ENCODE measurements around the gene SOX14.

The SOX14 gene

DNA sequence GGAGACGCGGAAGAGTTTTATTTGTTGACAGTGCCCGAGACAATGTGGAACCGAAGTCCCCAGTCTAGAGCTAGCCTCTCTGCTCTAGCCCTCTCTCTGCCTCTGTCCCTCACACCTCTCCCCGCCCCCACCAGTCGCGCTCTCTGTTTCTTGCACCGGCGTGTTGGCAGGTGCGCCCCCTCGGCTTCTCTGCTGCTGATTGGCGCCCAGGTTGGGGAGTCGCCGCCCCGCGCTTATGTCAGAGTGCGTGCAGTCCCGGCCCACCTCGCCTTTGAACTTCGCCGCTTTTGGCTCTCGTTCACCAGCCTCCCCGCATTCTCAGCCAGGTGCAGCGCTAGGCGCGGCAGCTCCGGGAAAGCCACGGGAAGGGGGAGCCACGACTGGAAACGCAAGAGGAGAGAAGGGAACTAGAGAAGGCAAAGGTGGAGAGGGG lies at the start of gene SOX14:
SOX14 (plus strand) TSS at position 315 of the 433 bp plus-strand sequence. CDS start 470 bp downstream, outside the sequence.
- peak in 1 of 2 experiments; percentile 48 for DNase-seq

DNA sequence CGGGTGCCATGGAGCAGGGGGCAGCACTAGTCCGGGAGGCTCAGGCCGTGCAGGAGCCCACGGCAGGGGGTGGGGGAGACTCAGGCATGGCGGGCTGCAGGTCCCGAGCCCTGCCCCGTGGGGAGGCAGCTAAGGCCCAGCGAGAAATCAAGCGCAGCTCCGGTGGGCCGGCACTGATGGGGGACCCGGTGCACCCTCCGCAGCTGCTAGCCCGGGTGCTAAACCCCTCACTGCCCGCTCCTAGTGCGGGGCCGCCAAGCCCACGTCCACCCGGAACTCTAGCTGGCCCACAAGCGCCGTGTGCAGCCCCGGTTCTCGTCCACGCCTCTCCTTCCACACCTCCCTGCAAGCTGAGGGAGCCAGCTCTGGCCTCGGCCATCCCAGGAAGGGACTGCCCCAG lies 49.6 kb upstream of the SOX14 start:
- DNase-seq = no peak

DNA sequence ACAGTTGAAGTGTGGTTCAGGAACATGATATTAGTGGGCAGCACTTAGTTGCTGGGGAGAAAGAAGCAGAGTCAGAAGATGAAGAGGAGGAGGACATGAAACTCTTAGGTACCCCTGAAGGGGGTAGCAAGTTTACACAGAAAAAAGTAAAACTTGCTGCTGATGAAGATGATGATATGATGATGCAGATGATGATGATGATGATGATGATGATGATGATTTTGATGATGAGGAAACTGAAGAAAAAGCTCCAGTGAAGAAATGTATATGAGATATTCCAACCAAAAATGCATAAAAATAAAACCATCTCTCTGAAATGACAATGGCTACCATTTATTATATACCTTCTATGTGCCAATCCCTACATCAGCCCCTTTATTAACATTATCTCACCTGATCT lies 39.9 kb upstream of the SOX14 start:
- no peak for DNase-seq

DNA sequence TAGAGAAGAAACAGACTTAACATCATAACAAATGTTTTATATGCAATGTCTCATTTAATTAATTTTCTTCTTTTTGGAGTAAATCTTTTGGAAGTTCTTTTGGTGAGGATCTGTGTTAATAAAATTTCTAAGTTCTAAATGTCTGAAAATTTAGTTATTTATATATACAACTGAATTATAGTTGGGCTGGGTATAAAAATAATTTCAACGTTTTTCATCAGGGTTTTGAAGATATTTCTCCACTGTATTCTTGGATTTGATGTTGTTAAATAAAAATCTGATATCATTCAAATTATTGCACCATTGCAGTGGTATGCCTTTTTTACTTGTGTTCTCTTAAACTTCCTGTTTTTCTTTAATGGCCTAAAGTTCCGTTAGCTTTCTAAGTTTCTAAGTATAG lies 26.9 kb upstream of the SOX14 start:
- DNase-seq = no peak

DNA sequence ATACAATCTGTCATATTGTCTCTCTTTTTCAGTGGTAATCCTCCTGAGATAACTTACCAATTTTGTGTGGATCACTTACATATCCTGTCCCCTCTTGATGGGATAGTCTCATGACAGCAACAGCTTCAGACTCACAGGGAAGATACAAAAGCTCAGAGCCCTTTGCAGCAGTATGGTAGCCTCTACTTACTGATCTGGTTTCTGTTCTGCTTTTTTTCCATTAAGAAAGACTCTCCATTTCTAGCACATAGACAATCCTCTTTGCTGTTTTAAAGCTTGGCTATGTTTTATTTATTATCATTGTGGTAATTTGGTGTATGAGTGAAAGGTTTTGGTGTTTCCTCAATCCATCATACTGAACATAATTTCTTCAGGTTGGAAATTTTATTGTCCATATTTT lies 25.4 kb upstream of the SOX14 start:
- DNase-seq = no peak

DNA sequence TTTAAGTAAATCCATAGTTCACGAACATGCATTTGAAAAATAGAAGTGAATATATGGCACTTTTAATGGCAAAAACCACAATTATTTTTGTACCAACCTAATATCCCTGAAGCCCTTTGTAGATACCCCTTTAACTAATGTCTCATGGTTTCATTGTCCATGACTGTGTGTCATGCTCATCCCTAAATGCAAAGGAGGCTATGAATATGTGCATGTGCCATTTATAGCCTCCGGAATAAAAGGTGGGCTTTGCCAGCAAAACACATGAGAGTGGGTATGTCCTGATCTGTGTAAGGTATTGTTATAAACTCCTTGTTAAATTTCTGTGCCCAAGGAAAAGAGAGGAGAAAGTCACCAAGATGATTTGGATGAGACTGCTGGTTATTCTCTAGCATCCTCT lies 20.5 kb upstream of the SOX14 start:
- DNase-seq = no peak

DNA sequence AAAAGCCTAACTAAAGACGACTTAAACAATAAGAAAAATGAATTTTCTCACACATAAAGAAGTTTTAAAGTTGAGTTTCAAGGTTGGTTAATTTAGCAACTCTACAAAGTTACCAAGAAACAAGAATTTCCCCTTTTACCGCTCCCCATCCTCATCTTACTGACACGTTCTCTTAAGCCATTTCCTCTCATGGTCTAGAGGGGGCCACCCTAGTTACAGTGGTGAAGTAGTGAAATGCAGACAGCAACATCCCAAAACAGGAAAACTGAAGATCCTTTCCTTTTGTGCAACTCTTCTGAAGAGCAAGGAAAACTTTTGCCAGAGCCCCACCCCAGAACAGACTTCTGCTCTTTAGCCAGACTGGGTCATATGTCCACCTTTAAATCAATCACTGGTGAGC lies 17.3 kb upstream of the SOX14 start:
- no peak for DNase-seq

DNA sequence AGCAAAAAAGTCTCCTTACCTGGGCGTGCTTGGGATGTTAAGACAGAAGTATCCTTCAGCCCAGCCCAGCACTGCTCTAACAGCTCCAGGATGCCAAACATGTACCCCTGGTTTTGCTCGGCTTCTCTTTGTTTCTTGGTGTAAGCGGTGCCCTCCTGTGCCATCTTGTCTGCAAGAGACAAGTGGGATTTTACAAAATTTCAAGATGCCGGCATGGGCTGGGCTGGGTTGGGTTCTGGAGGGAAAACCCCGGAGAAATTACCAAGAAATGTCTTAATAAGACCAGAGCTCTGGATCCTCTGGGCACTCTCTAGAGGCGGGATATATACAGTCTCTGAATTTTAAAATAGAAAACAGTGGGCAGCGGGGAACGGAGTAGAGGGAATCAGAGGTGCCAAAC lies 4.6 kb upstream of the SOX14 start:
- DNase-seq = no peak

DNA sequence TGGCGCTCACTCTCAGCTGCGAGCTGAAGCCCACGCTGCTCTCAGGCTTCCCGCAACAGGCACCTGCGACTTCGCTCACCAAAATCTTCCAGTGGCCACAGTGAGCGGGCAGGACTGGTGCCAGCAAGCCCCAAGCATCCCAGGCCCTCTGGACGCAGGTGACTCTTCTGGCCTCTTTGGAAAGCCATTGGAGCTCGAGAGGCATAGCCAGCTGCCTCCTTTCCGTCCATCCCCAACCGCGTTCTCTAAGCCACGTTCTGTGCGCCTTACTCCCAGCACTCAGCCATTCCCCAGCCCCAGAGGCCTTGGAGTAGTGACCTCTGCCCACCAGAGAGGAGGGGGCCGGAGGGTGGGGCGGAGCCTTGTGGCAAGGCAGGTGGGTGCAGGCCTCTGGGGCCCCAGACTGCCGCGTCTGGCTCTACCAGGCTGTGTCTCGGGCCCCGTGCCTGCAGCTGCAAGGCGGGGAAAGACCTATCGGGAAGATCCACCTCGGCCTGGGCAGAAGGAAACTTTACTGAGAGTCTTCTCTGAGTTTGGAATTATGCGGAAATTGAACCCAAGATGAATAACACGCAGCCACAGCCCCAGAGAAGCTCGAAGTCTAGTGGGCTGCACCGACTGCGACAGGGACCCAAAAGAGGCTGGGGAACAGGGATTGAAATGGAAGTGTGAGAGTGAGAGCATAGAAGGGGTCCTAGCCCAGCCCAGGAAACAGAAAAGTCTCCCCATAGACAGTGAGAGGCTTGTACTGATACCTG lies 3.6 kb upstream of the SOX14 start:
- no peak for DNase-seq

DNA sequence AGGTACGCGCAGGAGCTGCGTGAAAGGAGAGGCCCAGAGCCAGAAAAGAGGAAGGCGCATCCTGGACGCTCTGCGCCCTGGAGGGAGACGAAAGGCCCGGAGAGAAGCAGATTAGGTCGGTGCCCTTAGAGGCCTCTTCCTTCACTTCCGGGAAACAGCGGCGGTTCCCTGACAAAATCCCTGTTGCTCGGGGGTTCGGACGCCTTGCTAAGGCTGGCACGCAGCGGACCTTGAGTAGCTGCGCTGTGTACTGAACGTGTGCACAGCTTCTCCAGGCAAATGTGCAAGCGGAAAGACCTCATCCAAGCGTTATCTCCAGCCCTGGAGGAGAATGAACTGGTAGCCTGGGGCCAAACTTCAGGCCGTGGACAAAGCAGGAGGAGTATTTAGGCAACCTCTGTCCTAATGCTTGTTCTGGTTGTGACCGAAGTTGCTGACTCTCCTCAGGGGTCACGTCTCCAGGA lies 3.0 kb upstream of the SOX14 start:
- DNase-seq = no peak

DNA sequence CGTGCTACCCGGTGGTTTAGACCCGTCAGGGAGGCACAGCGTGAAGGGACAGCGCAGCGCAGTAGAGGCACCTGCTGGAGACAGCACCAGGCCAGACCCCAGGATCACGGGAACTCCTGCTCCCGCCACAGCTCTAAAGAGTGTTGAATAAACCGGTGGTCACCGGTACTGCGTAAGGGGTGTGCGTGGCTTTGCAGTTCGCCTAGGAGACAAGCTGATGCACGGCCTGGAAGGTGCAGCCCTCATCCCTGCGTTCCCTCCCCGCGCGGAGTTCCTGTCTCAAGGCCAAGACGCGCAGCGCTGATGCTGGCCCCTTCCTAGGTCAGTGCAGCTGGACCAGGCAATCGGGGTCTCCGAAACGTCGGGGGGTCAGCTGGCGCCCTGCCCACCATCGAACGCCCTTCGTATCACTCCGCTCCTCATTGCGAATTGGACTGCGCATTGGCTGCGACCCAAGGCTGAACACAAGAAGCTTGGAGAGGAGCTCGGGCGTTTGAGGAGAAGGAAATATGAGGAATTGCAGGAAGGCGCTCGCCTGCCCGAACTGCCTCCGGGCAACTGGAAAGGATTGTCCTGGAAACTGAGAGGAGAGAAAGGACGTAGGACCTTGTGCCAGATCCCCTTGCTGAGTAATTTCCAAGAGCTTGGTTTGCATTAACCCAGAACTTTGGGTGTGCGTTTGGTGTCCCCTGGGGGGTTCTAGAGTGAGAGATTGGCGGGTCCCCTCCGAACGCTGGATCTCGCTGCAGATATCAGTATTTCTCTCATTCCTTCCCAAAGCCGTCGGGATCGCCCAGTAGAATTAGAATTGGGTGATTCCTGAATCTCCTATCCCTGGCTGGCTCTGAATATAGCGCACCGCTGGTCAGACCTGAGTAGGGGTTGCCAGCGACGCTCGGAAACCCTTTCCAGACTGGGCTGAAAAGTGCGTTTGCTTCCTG lies 2.3 kb upstream of the SOX14 start:
- DNase-seq = no peak

DNA sequence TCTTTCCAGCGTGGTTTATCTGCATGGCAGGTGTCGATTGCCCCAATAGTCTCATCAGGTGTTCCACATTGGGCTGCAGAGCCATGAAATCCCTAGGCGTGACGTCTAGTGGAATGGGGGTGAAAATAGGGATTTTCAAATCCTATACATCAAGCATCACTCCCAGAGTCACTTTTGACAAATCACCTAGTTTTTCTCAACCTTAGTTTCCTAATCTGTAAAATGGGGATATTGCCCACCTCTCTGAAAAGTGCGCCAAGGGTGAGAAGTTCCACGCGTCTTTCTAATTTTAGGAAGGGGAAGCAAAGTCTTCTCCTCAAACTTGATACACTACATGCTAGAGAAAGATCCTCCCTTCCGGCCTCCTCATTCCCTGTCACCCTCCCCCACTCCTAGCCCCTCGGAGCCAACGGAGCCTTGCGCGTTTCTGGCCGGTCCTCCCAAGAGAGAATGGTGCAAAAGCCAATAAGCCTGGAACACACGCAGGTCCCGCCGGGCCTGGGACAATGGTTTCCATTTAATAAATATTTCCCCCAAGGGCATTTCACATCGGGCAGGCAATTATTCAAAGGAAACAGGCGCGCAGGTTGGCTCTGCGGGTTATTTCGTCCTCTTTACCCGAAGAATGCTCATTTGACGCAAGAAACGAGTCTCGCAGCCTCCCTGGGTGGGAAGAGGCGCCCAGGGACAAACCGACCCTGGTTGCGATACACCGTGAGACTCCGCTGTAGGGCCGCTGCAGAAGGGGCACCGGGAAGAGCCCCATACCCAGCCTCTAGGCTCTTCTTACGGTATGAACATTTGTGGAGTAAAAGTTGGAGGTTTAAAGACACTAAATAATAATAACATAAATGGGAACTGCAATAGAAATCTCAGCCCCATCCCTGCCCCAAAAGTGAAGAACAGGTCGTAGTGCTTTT lies 1.2 kb upstream of the SOX14 start:
- DNase-seq = no peak

DNA sequence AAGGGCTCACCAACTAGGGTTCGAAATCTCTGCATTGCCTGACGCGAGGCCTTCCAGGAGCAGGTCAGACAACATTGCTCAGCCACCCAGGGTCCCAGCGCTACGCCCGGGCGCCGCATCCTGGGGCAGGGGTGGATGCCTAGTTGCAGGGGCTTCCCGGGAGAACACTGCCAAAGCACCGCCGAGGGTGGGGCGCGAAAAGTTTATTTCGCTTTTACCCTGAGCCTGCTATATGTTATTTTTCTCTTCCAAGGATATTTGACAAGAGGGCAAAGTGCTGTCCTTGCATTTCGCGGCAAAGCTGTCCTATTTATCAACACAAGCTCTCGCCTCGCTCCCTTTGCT lies 549 bp upstream of the SOX14 start:
- DNase-seq = no peak

DNA sequence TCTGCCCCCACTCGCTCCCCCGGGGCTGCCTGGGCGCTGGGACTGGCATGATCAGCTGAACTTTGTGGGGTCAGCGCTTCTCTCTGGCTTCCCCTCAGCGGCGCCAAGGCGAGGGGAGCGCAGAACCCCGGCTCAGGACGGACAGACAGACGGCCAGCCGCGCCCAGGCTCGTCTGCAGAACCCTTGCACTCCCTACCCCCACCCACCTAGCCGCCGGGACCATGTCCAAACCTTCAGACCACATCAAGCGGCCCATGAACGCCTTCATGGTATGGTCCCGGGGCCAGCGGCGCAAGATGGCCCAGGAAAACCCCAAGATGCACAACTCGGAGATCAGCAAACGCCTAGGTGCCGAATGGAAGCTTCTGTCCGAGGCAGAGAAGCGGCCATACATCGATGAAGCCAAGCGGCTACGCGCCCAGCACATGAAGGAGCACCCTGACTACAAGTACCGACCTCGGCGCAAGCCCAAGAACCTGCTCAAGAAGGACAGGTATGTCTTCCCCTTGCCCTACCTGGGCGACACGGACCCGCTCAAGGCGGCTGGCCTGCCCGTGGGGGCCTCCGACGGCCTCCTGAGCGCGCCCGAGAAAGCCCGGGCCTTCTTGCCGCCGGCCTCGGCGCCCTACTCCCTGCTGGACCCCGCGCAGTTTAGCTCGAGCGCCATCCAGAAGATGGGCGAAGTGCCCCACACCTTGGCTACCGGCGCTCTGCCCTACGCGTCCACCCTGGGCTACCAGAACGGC lies 621 bp downstream of the SOX14 start:
- no peak for DNase-seq

DNA sequence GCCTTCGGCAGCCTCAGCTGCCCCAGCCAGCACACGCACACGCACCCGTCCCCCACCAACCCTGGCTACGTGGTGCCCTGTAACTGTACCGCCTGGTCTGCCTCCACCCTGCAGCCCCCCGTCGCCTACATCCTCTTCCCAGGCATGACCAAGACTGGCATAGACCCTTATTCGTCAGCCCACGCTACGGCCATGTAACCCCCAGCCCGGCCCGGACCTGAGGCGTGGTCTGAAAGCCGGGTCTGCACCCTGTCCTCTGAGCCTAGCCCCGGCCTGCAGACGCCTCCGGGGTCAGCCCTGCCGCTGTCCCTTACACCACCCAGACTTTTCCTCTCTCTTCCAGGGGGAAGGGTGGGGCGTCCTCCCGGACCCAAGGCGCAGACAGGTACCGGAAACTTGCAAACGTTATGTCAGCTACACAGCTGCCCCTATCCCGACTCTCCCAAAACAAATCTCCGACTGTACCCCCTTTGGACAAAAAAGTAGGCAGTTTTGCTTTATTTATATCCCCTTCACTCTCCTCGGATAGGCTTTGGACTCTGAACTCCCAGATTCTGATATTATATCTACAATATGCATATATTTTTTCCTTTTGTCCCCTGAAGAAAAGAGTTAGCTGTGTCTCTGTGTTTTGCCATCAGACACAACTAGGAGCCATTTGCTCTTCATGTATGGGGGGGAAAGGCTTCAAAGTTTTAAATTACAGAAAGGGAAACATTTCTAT lies 1.4 kb downstream of the SOX14 start:
- no peak for DNase-seq

DNA sequence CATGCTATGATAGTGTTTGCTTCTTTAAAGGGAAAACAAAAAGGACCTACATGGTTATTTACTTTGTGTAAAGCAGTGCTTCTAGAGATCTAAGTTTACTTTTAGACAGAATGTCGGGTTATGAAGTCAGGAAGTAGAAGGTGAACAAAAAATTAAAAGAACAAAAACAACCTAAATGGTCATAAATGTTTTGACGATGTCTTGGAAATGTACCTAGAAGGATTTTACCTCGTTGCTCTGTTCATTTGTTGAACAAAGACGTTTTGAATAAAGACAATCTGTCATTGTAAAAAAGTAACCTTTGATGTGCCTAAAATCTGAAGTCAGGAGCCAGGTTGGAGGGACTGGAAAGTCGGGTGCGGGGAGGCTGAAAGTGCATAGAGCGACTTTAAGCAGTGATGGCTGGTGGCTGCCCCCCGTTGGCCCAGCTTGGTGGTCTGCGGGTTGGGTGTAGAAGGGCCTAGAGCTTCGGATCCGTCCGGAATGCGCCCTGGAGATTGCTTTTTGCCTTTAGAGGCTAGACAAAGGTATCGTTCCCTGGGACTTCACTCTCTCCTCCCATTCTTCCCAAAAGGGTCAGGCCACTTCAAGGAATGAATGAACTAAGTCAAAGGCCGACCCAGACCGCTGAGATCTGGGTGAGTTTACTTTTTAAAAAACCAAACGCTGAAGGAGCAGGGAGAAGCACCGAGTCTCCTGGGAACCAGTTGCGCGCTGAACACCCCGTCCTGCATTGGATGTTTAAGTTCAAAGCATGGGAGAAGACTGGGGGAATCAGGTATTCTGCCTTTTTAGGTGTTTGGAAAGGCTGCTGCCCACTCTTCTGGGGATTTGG lies 2.1 kb downstream of the SOX14 start:
- DNase-seq = no peak

DNA sequence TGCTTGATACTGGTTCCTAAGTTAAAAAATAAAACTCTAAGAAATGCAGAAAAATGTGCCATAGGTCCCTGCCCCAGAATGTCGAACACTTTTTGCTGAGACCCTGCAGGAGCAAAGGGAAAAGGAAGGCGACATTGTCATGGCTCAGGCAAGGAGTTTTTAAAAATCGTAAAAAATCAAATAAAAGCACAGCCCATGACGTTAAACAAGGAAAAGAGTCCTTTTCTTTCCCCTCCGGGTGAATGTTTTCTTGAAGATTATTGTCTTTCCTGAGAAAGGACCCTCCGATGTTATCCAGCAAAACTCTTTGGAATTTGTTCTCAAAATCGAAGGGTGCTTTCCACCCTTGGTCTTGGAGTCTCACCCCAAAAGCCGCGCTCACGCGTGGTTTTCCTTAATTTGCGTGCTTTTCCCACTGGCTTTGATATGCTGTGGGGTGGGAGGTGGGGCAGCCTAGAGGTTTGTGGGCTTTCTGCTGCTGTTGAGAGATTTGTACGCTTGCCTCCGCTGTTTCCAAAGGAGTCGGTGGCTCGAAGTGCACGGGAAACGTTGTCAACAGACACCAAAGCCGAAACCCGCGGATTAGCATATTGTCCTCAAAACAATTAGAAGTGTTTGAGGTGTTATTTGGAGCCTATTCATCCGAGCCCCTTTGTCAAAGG lies 2.9 kb downstream of the SOX14 start:
- DNase-seq = no peak

DNA sequence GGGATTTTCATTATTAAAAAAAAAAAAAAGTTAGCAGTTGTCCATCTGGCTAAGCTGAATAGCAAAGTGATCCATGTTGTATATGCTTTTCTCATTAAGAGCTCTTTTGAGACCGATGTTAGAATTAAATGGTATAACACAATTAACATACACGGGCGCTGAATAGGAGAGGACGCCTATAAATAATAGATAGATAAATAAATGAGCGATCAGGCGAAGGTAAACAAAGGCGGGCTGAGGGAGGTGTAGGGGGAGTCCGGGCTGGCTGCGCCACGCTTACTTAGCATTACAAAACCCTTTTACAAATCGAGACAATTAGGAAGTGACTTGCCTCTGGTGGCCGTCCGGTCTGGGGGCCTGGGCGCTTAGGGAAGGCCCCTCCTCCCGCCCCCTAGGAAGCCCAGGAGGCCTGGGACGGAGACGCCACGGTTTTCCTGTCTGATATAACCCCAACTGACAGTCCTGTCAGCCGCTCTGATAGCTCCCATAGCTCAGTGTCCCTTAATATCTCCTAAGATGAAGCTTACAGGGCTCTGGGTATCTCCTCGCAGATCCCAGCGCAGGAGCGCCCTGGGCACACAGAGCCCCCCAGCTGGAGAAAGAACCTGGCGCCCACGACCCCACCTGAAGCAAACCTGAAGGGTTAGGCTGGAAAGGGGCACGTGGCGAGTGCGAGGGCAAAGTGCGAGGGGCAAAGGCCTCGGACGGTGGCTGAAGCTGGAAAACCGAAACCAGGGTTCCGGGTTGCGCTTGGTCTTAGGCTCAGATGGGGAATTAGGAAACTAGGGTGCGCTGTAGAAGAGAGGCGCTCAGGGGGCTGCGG lies 3.6 kb downstream of the SOX14 start:
- DNase-seq = no peak

Measured in NCI-H2081 (cell line).